ES-I3 (cell line): ENCODE data around the gene TM7SF2.

Experiments
- H3K36me3 ChIP-seq: 2 replicates; pipeline ENCODE4 v1.6.1; 2013; ENCODE audit warnings: mild to moderate bottlenecking, low read length, control low read depth, moderate library complexity; ENCODE audit not compliant: insufficient read depth
- H3K4me1 ChIP-seq: 2 replicates; pipeline ENCODE4 v1.6.1; 2013; ENCODE audit warnings: mild to moderate bottlenecking, control low read depth, low read length; ENCODE audit not compliant: insufficient read depth
- H3K9ac ChIP-seq: 2 replicates; pipeline ENCODE4 v1.6.1; 2013; ENCODE audit warnings: low read depth, mild to moderate bottlenecking, low read length, moderate library complexity
- H3K9me3 ChIP-seq: 2 replicates; pipeline ENCODE4 v1.6.1; 2013; ENCODE audit warnings: mild to moderate bottlenecking, low read length, moderate library complexity; ENCODE audit not compliant: control insufficient read depth, insufficient read depth

TM7SF2 gene

GRCh38 chr11:65102142-65103095, 9.3 kb upstream of the TM7SF2 start:
- H3K4me1 ChIP-seq: no peaks in the 10 kb centered on the region

GRCh38 chr11:65103476-65103875, 8.2 kb upstream of the TM7SF2 start:
- Histone ChIP-seq H3K4me1 (no peaks in the 10 kb centered on the region), H3K9ac (no peak overlapping the region), H3K36me3 (no peaks in the 10 kb centered on the region), H3K9me3 (no peaks in the 10 kb centered on the region)

More at GRCh38 chr11:65102142-65103095, 9.3 kb upstream of the TM7SF2 start:
- Histone ChIP-seq H3K36me3 (no peaks in the 10 kb centered on the region), H3K9ac (no peak overlapping the region), H3K9me3 (no peaks in the 10 kb centered on the region)

- Histone ChIP-seq H3K36me3 (no peaks in the 10 kb centered on the region), H3K9me3 (no peaks in the 10 kb centered on the region), H3K4me1 (no peaks in the 10 kb centered on the region), H3K9ac (no peak overlapping the region)
Observed at GRCh38 chr11:65104628-65105027, 7.0 kb upstream of the TM7SF2 start.

DNA sequence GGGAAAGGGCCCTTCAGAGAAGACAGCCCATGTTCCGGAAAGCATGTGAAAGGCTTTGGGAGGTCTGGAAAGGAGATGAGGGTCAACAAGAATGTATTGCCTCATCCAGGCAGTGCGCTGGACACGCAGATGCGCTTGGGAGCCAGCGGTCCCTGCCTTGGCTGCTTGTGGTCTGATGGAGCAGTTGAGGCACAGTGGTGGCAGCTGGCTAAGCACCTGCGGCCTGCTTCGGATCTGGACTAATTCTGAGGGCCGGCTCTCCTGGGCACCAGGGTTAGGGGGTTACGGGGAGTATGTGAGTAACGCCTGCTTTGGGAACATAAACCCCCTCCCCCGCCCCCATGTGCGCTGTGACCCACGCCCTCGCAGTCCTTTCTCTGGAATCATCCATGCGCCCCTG, 4.6 kb upstream of the TM7SF2 start:
- Histone ChIP-seq H3K9me3 (no peaks in the 10 kb centered on the region), H3K4me1 (no peaks in the 10 kb centered on the region), H3K9ac (no peak overlapping the region), H3K36me3 (no peaks in the 10 kb centered on the region)

DNA sequence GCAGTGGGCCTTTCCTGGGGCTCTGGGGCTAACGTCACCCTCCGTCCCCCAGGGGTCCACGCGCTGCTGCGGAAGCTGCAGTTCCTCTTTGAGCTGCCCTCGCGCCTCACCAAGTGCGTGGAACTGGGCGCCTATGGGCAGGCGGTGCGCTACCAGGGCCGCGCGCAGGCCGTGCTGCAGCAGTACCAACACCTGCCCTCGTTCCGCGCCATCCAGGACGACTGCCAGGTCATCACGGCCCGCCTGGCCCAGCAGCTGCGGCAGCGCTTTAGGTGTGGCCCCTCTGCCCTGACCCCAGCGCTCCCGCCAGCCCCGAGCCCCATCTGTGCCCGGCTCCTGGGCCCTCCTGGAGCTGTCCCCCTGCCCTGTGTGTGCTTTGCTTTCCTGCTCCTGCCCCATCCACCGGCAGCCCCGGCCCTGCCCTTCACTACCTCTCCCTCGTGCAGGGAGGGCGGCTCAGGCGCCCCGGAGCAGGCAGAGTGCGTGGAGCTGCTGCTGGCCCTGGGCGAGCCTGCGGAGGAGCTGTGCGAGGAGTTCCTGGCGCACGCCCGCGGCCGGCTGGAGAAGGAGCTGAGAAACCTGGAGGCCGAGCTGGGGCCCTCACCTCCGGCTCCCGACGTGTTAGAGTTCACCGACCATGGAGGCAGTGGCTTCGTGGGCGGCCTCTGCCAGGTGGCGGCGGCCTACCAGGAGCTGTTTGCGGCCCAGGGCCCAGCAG, 3.8 kb upstream of the TM7SF2 start:
- H3K9me3 ChIP-seq: no peaks in the 10 kb centered on the region
- H3K4me1 ChIP-seq: no peaks in the 10 kb centered on the region
- H3K36me3 ChIP-seq: no peaks in the 10 kb centered on the region
- H3K9ac ChIP-seq: no peak overlapping the region

GRCh38 chr11:65108469-65109123, 3.1 kb upstream of the TM7SF2 start:
- Histone ChIP-seq H3K4me1 (peaks cover 3% of the 10 kb centered on the region), H3K9me3 (no peaks in the 10 kb centered on the region), H3K9ac (no peak overlapping the region), H3K36me3 (no peaks in the 10 kb centered on the region)

- Histone ChIP-seq H3K9ac (no peak overlapping the region), H3K36me3 (no peaks in the 10 kb centered on the region), H3K9me3 (no peaks in the 10 kb centered on the region), H3K4me1 (peaks cover 5% of the 10 kb centered on the region)
Observed at GRCh38 chr11:65109231-65110198, 2.2 kb upstream of the TM7SF2 start.

- H3K4me1 ChIP-seq: peaks cover 5% of the 10 kb centered on the region
- no peaks in the 10 kb centered on the region for H3K36me3 ChIP-seq
- no peaks in the 10 kb centered on the region for H3K9me3 ChIP-seq
- no peak overlapping the region for H3K9ac ChIP-seq
Observed at GRCh38 chr11:65110354-65110861, 1.3 kb upstream of the TM7SF2 start.

- Histone ChIP-seq H3K9ac (no peak overlapping the region), H3K9me3 (no peaks in the 10 kb centered on the region), H3K36me3 (no peaks in the 10 kb centered on the region), H3K4me1 (peaks cover 5% of the 10 kb centered on the region)
Observed at GRCh38 chr11:65111159-65111743, 421 bp upstream of the TM7SF2 start.

GRCh38 chr11:65112546-65113360, 1.1 kb downstream of the TM7SF2 start:
- H3K9ac ChIP-seq: peak overlapping the region; percentile 56
- H3K4me1 ChIP-seq: peaks cover 5% of the 10 kb centered on the region

GRCh38 chr11:65113361-65113756, 1.7 kb downstream of the TM7SF2 start:
- Histone ChIP-seq H3K4me1 (peaks cover 5% of the 10 kb centered on the region), H3K9ac (peak overlapping the region; percentile 56), H3K9me3 (no peaks in the 10 kb centered on the region), H3K36me3 (no peaks in the 10 kb centered on the region)

More at GRCh38 chr11:65112546-65113360, 1.1 kb downstream of the TM7SF2 start:
- Histone ChIP-seq H3K36me3 (no peaks in the 10 kb centered on the region), H3K9me3 (no peaks in the 10 kb centered on the region)

GRCh38 chr11:65113839-65114238, 2.2 kb downstream of the TM7SF2 start:
- Histone ChIP-seq H3K9me3 (no peaks in the 10 kb centered on the region), H3K36me3 (no peaks in the 10 kb centered on the region), H3K4me1 (peaks cover 5% of the 10 kb centered on the region), H3K9ac (no peak overlapping the region)
